Measurements from ENCODE around the gene ZNF69. TPM values are rescaled to one million over a fixed set of nuclear protein-coding genes. Genes with fewer than 3 reads are reported as not detected.
A peak's percentile ranks its signal among the peaks of the same experiment; 100 is the strongest.

Gene ZNF69
- total and polyA plus RNA-seq, 2 of the 13 experiments (the other 11 are each of a cell fraction or from before 2014, with no cell fraction given) = 9.6 to 21.0 TPM

DNA sequence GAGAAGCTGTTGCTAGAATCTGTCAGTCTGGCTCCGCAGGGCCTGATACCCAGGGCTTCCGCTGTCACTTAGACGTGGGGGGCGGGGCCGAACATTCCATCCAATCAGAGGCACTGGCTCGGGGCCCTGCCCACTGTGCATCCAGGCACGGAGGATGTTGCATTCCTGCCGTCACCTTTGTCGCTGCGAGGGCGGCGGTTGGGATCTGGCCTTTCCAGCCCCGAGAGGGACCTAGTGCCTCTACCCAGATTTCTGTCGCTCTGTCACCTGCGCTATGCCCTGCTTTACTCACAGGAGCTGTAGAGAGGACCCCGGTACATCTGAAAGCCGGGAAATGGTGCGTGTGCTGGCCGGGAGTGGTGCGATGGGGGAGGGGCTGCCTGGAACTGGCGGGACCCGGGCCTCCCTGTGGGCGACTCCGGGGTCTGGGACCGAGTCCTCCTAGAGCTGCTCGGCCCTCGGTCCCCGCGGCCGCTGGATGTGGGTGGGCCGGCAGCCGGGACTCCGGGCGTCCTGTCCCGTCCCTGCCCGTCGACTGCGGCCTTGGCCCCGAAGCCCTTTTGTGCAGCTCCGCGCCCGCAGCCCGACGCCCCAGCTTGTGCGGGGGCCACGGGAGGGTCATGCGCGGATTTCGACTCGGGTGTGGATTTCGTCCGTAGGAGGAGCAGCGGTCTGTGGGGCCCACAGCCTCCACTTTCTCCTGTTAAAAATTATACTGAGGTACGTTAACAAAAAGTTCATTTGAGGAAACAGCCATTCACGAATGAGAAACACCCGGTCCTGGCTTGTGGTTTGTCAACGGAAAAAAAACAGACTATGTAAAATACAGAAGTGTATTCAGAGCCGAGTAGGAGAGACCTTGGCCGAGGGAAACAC, 38.8 kb upstream of the ZNF69 start, which contains the start of gene ZNF439 (continued):
- TF ChIP-seq, protein P1, sequence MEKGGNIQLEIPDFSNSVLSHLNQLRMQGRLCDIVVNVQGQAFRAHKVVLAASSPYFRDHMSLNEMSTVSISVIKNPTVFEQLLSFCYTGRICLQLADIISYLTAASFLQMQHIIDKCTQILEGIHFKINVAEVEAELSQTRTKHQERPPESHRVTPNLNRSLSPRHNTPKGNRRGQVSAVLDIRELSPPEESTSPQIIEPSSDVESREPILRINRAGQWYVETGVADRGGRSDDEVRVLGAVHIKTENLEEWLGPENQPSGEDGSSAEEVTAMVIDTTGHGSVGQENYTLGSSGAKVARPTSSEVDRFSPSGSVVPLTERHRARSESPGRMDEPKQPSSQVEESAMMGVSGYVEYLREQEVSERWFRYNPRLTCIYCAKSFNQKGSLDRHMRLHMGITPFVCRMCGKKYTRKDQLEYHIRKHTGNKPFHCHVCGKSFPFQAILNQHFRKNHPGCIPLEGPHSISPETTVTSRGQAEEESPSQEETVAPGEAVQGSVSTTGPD (CRISPR knock-in tag; IDR thresholded peaks at IDR 0.05) = no peak
- TF ChIP-seq ZNF207 (IDR thresholded peaks at IDR 0.05; ENCODE audit: borderline replicate concordance) = no peak
- TF ChIP-seq ZNF570 (CRISPR knock-in tag; IDR thresholded peaks at IDR 0.05; ENCODE audit: borderline replicate concordance) = no peak
- TF ChIP-seq FOXA1 (IDR thresholded peaks at IDR 0.05) = no peak
- TF ChIP-seq FOXA1 (CRISPR knock-in tag; IDR thresholded peaks at IDR 0.05) = no peak
- peak; percentile 85 for TF ChIP-seq ZNF605 (CRISPR knock-in tag; IDR thresholded peaks at IDR 0.05)
- TF ChIP-seq, protein P2, sequence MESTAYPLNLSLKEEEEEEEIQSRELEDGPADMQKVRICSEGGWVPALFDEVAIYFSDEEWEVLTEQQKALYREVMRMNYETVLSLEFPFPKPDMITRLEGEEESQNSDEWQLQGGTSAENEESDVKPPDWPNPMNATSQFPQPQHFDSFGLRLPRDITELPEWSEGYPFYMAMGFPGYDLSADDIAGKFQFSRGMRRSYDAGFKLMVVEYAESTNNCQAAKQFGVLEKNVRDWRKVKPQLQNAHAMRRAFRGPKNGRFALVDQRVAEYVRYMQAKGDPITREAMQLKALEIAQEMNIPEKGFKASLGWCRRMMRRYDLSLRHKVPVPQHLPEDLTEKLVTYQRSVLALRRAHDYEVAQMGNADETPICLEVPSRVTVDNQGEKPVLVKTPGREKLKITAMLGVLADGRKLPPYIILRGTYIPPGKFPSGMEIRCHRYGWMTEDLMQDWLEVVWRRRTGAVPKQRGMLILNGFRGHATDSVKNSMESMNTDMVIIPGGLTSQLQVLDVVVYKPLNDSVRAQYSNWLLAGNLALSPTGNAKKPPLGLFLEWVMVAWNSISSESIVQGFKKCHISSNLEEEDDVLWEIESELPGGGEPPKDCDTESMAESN (CRISPR knock-in tag; conservative IDR thresholded peaks at IDR 0.05) = peak; percentile 87
- TF ChIP-seq ZNF557 (CRISPR knock-in tag; IDR thresholded peaks at IDR 0.05) = 0 out of 2 replicates have a peak, but pooled peaks have one; percentile 56
- TF ChIP-seq CBX1 (IDR thresholded peaks at IDR 0.05; ENCODE audit: low read depth) = no peak
- 0 out of 2 replicates have a peak, but pooled peaks have one; percentile 17 for TF ChIP-seq ZNF879 (CRISPR knock-in tag; IDR thresholded peaks at IDR 0.05)
- no peak for TF ChIP-seq SATB2 (CRISPR knock-in tag; IDR thresholded peaks at IDR 0.05)
- TF ChIP-seq, protein P3, sequence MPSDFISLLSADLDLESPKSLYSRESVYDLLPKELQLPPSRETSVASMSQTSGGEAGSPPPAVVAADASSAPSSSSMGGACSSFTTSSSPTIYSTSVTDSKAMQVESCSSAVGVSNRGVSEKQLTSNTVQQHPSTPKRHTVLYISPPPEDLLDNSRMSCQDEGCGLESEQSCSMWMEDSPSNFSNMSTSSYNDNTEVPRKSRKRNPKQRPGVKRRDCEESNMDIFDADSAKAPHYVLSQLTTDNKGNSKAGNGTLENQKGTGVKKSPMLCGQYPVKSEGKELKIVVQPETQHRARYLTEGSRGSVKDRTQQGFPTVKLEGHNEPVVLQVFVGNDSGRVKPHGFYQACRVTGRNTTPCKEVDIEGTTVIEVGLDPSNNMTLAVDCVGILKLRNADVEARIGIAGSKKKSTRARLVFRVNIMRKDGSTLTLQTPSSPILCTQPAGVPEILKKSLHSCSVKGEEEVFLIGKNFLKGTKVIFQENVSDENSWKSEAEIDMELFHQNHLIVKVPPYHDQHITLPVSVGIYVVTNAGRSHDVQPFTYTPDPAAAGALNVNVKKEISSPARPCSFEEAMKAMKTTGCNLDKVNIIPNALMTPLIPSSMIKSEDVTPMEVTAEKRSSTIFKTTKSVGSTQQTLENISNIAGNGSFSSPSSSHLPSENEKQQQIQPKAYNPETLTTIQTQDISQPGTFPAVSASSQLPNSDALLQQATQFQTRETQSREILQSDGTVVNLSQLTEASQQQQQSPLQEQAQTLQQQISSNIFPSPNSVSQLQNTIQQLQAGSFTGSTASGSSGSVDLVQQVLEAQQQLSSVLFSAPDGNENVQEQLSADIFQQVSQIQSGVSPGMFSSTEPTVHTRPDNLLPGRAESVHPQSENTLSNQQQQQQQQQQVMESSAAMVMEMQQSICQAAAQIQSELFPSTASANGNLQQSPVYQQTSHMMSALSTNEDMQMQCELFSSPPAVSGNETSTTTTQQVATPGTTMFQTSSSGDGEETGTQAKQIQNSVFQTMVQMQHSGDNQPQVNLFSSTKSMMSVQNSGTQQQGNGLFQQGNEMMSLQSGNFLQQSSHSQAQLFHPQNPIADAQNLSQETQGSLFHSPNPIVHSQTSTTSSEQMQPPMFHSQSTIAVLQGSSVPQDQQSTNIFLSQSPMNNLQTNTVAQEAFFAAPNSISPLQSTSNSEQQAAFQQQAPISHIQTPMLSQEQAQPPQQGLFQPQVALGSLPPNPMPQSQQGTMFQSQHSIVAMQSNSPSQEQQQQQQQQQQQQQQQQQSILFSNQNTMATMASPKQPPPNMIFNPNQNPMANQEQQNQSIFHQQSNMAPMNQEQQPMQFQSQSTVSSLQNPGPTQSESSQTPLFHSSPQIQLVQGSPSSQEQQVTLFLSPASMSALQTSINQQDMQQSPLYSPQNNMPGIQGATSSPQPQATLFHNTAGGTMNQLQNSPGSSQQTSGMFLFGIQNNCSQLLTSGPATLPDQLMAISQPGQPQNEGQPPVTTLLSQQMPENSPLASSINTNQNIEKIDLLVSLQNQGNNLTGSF (CRISPR knock-in tag; IDR thresholded peaks at IDR 0.05) = peak; percentile 40; the same call in 1 of the 2 replicates
- 0 out of 2 replicates have a peak, but pooled peaks have one; percentile 67 for TF ChIP-seq CC2D1A (CRISPR knock-in tag; IDR thresholded peaks at IDR 0.05)
- peak; percentile 67; the same call in 1 of the 2 replicates for TF ChIP-seq TBX3 (IDR thresholded peaks at IDR 0.05; ENCODE audit: borderline replicate concordance)
- TF ChIP-seq PCBP2 (optimal IDR thresholded peaks at IDR 0.05; ENCODE audit: low read depth, low read length, poor library complexity, severe bottlenecking) = no peak
- no peak for TF ChIP-seq ZNF446 (CRISPR knock-in tag; IDR thresholded peaks at IDR 0.05)
- TF ChIP-seq FOSL2 (CRISPR knock-in tag; IDR thresholded peaks at IDR 0.05) = peak; percentile 8; the same call in 1 of the 2 replicates
- no peak for TF ChIP-seq MXD4 (CRISPR knock-in tag; IDR thresholded peaks at IDR 0.05)
- no peak for TF ChIP-seq POLR2AphosphoS2 (IDR thresholded peaks at IDR 0.05; ENCODE audit: low read depth, low read length)
- TF ChIP-seq, protein P4, sequence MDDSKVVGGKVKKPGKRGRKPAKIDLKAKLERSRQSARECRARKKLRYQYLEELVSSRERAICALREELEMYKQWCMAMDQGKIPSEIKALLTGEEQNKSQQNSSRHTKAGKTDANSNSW (CRISPR knock-in tag; IDR thresholded peaks at IDR 0.05; ENCODE audit: borderline replicate concordance) = 0 out of 2 replicates have a peak, but pooled peaks have one; percentile 75
